Naive thymus-derived CD4-positive, alpha-beta T cell (primary cell): ENCODE measurements around the gene DCANP1. TPM values are rescaled to one million over a fixed set of nuclear protein-coding genes. Genes with fewer than 3 reads are reported as not detected.

ENCODE experiments used
- polyA plus RNA-seq, 2 donors: library from polyadenylated mRNA; unstranded; fragments of 300-500 nt; fragmentation: Illumina TruSeq; gene quantifications; one replicate each; pipeline ENCODE4 v1.2.3, GENCODE V29; 2021
- total RNA-seq, 6 experiments: library from RNA in 5 of 6; stranded (reverse) in 5 of 6; gene quantifications; 1 replicate in 5 of 6; 2 replicates in 1 of 6; pipeline ENCODE4 v1.2.3 and lab custom pipeline; 2021 to 2026

The DCANP1 gene
- total and polyA plus RNA-seq, 7 experiments from 2014 or later, result 0.16 to 0.59 TPM; not detected in 5

Other genes starting within 250 kb of the DCANP1 start
- gene MACROH2A1, start 48.1 kb downstream of the DCANP1 start, total RNA-seq, result 100 to 1,000 TPM; 109 to 288 (median 140) TPM
- 100 to 1,000 TPM; 123 to 133 TPM for gene MACROH2A1, start 48.1 kb downstream of the DCANP1 start, polyA plus RNA-seq
- 1 to 10 TPM in 1 of 5 experiments, under 1 TPM in 2, not detected in 2; 0.05 to 1.1 (median 0.08) TPM for gene TIFAB, start 5.0 kb upstream of the DCANP1 start, total RNA-seq
- gene TIFAB, start 5.0 kb upstream of the DCANP1 start, polyA plus RNA-seq, result not detected
- not detected for gene NEUROG1, start 88.6 kb upstream of the DCANP1 start, total RNA-seq
- gene NEUROG1, start 88.6 kb upstream of the DCANP1 start, polyA plus RNA-seq, result not detected
- not detected for gene CXCL14, start 131.6 kb upstream of the DCANP1 start, total RNA-seq
- gene CXCL14, start 131.6 kb upstream of the DCANP1 start, polyA plus RNA-seq, result not detected